K562 (cell line): ENCODE measurements around the gene UBAC2. TPM values are rescaled to one million over a fixed set of nuclear protein-coding genes. Genes with fewer than 3 reads are reported as not detected.

Source experiments
- ATAC-seq: fragments of 200-7000 bp; cut with Tn5 transposase; 3 replicates; pipeline ENCODE4 v1.9.1; 2020; ENCODE audit warnings: moderate library complexity
- BruUV-seq: library from RNA; stranded (reverse); fragments of 400-500 nt; replicated peaks from 2 replicates; lab custom pipeline; 2021; lab: Mats Ljungman, UMichigan
- CTCF ChIA-PET: fragments of 300-600 bp; formaldehyde crosslinking; extraction: SDS; loops from one replicate; lab custom pipeline; 2021; ENCODE audit warnings: low intra/inter-chr PET ratio; lab: Yijun Ruan, JAX
- POLR2A ChIA-PET: fragments of 300-600, 350-650 bp; sonication (Branson Sonifier 250); formaldehyde crosslinking; extraction: SDS; loops from one replicate; lab custom pipeline; 2021; ENCODE audit warnings: antibody characterized with exemption, inconsistent platforms; lab: Yijun Ruan, JAX
- DNase-seq, 4 experiments: peaks; one replicate each; pipeline versions ENCODE4 v3.0.0 to v3.0.0-alpha.2; 2011 to 2018; ENCODE audit warnings: low spot score in 3 of 4, mixed read lengths in 3 of 4; ENCODE audit errors: extremely low read depth in 1 of 4
- FAIRE-seq: peaks from 2 replicates; lab custom pipeline; 2011; peaks lifted over from hg19 to GRCh38; lab: Jason Lieb, UNC
- H2AFZ ChIP-seq: 2 replicates; pipeline ENCODE4 v1.6.0; 2011; ENCODE audit warnings: low read depth, low read length, control low read depth, inconsistent platforms
- H3K27ac ChIP-seq: fragments of 200-600 bp; 3 replicates; pipeline ENCODE4 v1.8.0; 2011; ENCODE audit warnings: low read depth, mild to moderate bottlenecking, control low read depth, inconsistent platforms, low read length, moderate library complexity, mixed read lengths; ENCODE audit errors: extremely low read depth
- H3K27me3 ChIP-seq, 2 experiments: fragments of 300-600 bp in 1 of 2; 2 replicates in 1 of 2; 3 replicates in 1 of 2; pipeline versions ENCODE4 v1.6.0 to v1.8.0; 2011; ENCODE audit warnings: inconsistent platforms in 2 of 2, low read length in 2 of 2, mild to moderate bottlenecking in 1 of 2, mixed read lengths in 1 of 2, moderate library complexity in 1 of 2; ENCODE audit not compliant: control insufficient read depth in 2 of 2, insufficient read depth in 2 of 2
- H3K36me3 ChIP-seq: fragments of 300-600 bp; 3 replicates; pipeline ENCODE4 v1.8.0; 2011; ENCODE audit warnings: mild to moderate bottlenecking, low read length, inconsistent platforms; ENCODE audit not compliant: control insufficient read depth, insufficient read depth
- H3K4me1 ChIP-seq, 2 experiments: fragments of 200-600 bp in 1 of 2; replicated peaks in 1 of 2; 2 replicates in 1 of 2; 3 replicates in 1 of 2; pipeline versions ENCODE4 v1.5.1 to v1.8.0; 2011; ENCODE audit warnings: inconsistent platforms in 2 of 2, low read length in 2 of 2, mild to moderate bottlenecking in 1 of 2, mixed read lengths in 1 of 2, moderate library complexity in 1 of 2; ENCODE audit not compliant: control insufficient read depth in 2 of 2, insufficient read depth in 2 of 2
- H3K4me2 ChIP-seq: 2 replicates; pipeline ENCODE4 v1.6.1; 2011; ENCODE audit warnings: low read length, control low read depth, inconsistent platforms, mixed read lengths; ENCODE audit not compliant: insufficient read depth
- H3K4me3 ChIP-seq: fragments of 200-600 bp; sonication (generic), shearing (Covaris generic); 2 replicates; pipeline ENCODE4 v1.5.1; 2016; ENCODE audit warnings: control low read depth, inconsistent platforms
- H3K79me2 ChIP-seq: fragments of 200-600 bp; 3 replicates; pipeline ENCODE4 v1.8.0; 2011; ENCODE audit warnings: low read length, inconsistent platforms; ENCODE audit not compliant: control insufficient read depth, insufficient read depth
- H3K9ac ChIP-seq, 2 experiments: 2 replicates each; pipeline versions ENCODE4 v1.6.0 to v1.6.1; 2011; ENCODE audit warnings: low read depth in 2 of 2, low read length in 2 of 2, control low read depth in 1 of 2, inconsistent platforms in 1 of 2, mild to moderate bottlenecking in 1 of 2, mixed read lengths in 1 of 2; ENCODE audit not compliant: insufficient read depth in 1 of 2
- H3K9me1 ChIP-seq: one replicate; pipeline ENCODE4 v1.6.0; 2011; ENCODE audit warnings: inconsistent platforms, mild to moderate bottlenecking, low read length, moderate library complexity; ENCODE audit not compliant: control insufficient read depth, insufficient read depth
- H3K9me3 ChIP-seq: replicated peaks from 2 replicates; pipeline ENCODE4 v1.5.1; 2011; ENCODE audit warnings: low read depth, low read length, inconsistent platforms; ENCODE audit not compliant: control insufficient read depth, insufficient read depth
- H4K20me1 ChIP-seq: replicated peaks from 2 replicates; pipeline ENCODE4 v1.6.1; 2011; ENCODE audit warnings: low read length, inconsistent platforms, mixed read lengths; ENCODE audit not compliant: control insufficient read depth, insufficient read depth
- CBX3 ChIP-seq, 2 experiments: IDR thresholded peaks; 1 replicate in 1 of 2; 2 replicates in 1 of 2; pipeline ENCODE4 v1.6.1; 2012; ENCODE audit warnings: inconsistent platforms in 2 of 2, low read length in 2 of 2, borderline replicate concordance in 1 of 2, control low read depth in 1 of 2
- CCNT2 ChIP-seq: IDR thresholded peaks from 2 replicates; pipeline ENCODE4 v1.6.1; 2011; ENCODE audit warnings: borderline replicate concordance, low read depth, mild to moderate bottlenecking, moderate library complexity, mixed read lengths, low read length; ENCODE audit not compliant: insufficient read length; ENCODE audit errors: extremely low read depth
- CHD1 ChIP-seq: fragments of 200-600 bp; sonication (generic); IDR thresholded peaks from one replicate; pipeline ENCODE4 v1.6.1; 2012; ENCODE audit warnings: mild to moderate bottlenecking, moderate library complexity, low read length, inconsistent platforms
- ELF1 ChIP-seq: fragments of 200-800 bp; sonication (Bioruptor generic); IDR thresholded peaks from 2 replicates; pipeline ENCODE4 v1.6.1; 2016; ENCODE audit warnings: missing genetic modification characterization, missing compliant biosample characterization
- FOXJ2 ChIP-seq: fragments of 200-800 bp; sonication (Bioruptor generic); IDR thresholded peaks from 2 replicates; pipeline ENCODE4 v1.6.1; 2016; ENCODE audit warnings: missing genetic modification characterization, missing compliant biosample characterization
- GABPA ChIP-seq: fragments of 200-800 bp; sonication (Bioruptor generic); conservative IDR thresholded peaks from 2 replicates; pipeline ENCODE4 v1.6.1; 2016; ENCODE audit warnings: low read depth, missing genetic modification characterization, missing compliant biosample characterization
- HDAC6 ChIP-seq: IDR thresholded peaks from 2 replicates; pipeline ENCODE4 v1.6.1; 2012; ENCODE audit warnings: low read depth, mild to moderate bottlenecking, control low read depth, inconsistent platforms, low read length, moderate library complexity
- HLTF ChIP-seq: fragments of 450-650 bp; IDR thresholded peaks from 2 replicates; pipeline ENCODE4 v1.6.1; 2016
- ILK ChIP-seq: fragments of 450-650 bp; IDR thresholded peaks from 2 replicates; pipeline ENCODE4 v1.6.1; 2016; ENCODE audit warnings: missing genetic modification characterization, low read depth, mild to moderate bottlenecking, missing compliant biosample characterization, moderate library complexity, borderline replicate concordance
- L3MBTL2 ChIP-seq: fragments of 450-650 bp; IDR thresholded peaks from 2 replicates; pipeline ENCODE4 v1.6.1; 2016; ENCODE audit warnings: mild to moderate bottlenecking, moderate library complexity
- MEF2A ChIP-seq: IDR thresholded peaks from 2 replicates; pipeline ENCODE4 v1.6.1; 2011; ENCODE audit warnings: low read depth, mild to moderate bottlenecking, low read length, moderate library complexity; ENCODE audit not compliant: control insufficient read depth
- PPARD ChIP-seq: fragments of 250-450 bp; sonication (Bioruptor Pico); IDR thresholded peaks from 2 replicates; pipeline ENCODE4 v1.8.0; 2022; ENCODE audit warnings: inconsistent platforms, mild to moderate bottlenecking, moderate library complexity
- PRMT5 ChIP-seq: sonication (generic); formaldehyde crosslinking; IDR thresholded peaks from 2 replicates; pipeline ENCODE4 v1.5.0; 2020; ENCODE audit warnings: missing genetic modification reagents
- SPI1 ChIP-seq: IDR thresholded peaks from 2 replicates; pipeline ENCODE4 v1.6.1; 2011; ENCODE audit warnings: low read depth, low read length, control low read depth, borderline replicate concordance
- TCF7 ChIP-seq: sonication (generic); IDR thresholded peaks from 2 replicates; pipeline ENCODE4 v1.6.1; 2016; ENCODE audit warnings: antibody characterized with exemption, borderline replicate concordance
- WGBS: fragments of 100-300 bp; shearing (Covaris generic); methylation state at CpG from one replicate; pipeline ENCODE4 v1.1.6; 2016; ENCODE audit warnings: low coverage, mixed read lengths; ENCODE audit not compliant: insufficient coverage; ENCODE audit errors: missing lambda C conversion rate; 5-methylcytosine and 5-hydroxymethylcytosine counted together
- in situ Hi-C: fragments of 300-500 bp; cut with MboI; formaldehyde crosslinking; loops from 4 replicates; pipeline ENCODE4 v1.15.0; 2018; ENCODE audit warnings: inconsistent platforms, mixed read lengths
- intact Hi-C: fragments of 100-400 bp; cut with micrococcal nuclease; formaldehyde crosslinking; loops from 2 replicates; pipeline ENCODE4 v1.14.2; 2022
- polyA plus RNA-seq, 8 experiments: library from polyadenylated mRNA; depleted of rRNA in 4 of 8; stranded (reverse) in 5 of 8; unstranded in 3 of 8; fragments of >200 nt; fragmentation: Nextera tagmentation in 2 of 8; fragmentation: Illumina TruSeq in 1 of 8; extraction: Ambion mirVana in 2 of 8; extraction: Trizol in 1 of 8; gene quantifications; 2 replicates each; pipeline versions ENCODE4 v1.2.1 to v1.2.3, GENCODE V29; 2011 to 2014; ENCODE audit warnings: inconsistent platforms in 1 of 8, missing spikeins in 1 of 8
- total RNA-seq, 7 experiments: library from RNA; depleted of rRNA in 6 of 7; stranded (reverse); fragments of >200 nt in 6 of 7; fragmentation: Illumina TruSeq in 2 of 7; extraction: Trizol in 2 of 7; gene quantifications; 2 replicates each; pipeline versions ENCODE4 v1.2.1 to v1.2.3, GENCODE V29; 2011 to 2021; ENCODE audit warnings: low replicate concordance in 1 of 7
- TF ChIP-seq, protein P1 (sequence below), 2 experiments: IDR thresholded peaks; 2 replicates each; pipeline ENCODE4 v1.6.1; 2012; ENCODE audit warnings: improper control_type of control experiment in 2 of 2, low read depth in 2 of 2, low read length in 2 of 2, borderline replicate concordance in 1 of 2
- TF ChIP-seq, protein P2 (sequence below): sonication (generic); formaldehyde crosslinking; IDR thresholded peaks from 2 replicates; pipeline ENCODE4 v1.4.0; 2020; ENCODE audit warnings: mild to moderate bottlenecking, missing genetic modification reagents

The UBAC2 gene
- total and polyA plus RNA-seq, 9 of the 15 experiments (the other 6 are each of a cell fraction or from before 2014, with no cell fraction given), result 6.0 to 84.1 (median 32.3) TPM

DNA sequence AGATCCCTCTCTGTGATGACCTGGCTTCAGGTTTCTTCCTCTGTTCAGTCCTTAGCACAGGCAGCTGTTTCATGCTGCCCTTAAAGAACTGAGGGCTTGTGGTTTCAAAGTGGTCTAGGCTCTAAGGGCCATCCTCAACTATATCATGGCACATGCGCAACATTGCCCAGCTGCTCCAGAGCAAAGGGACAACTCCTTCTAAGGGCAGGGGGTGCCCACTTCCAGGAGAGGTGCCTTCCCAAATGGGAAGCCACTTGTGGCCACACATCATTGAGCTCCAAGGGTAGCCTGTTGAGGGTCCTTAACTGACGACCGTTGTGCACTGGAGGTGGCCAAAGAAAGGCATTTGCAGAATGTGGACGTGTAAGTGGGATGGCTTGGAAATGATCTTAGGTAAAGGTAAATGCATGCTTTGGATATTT lies 99.3 kb downstream of the UBAC2 start (continued):
- no peak for TF ChIP-seq ELF1 (tag)
- TF ChIP-seq L3MBTL2, result no peak
- TF ChIP-seq PRMT5 (CRISPR knock-in tag), result no peak
- TF ChIP-seq, protein P1, sequence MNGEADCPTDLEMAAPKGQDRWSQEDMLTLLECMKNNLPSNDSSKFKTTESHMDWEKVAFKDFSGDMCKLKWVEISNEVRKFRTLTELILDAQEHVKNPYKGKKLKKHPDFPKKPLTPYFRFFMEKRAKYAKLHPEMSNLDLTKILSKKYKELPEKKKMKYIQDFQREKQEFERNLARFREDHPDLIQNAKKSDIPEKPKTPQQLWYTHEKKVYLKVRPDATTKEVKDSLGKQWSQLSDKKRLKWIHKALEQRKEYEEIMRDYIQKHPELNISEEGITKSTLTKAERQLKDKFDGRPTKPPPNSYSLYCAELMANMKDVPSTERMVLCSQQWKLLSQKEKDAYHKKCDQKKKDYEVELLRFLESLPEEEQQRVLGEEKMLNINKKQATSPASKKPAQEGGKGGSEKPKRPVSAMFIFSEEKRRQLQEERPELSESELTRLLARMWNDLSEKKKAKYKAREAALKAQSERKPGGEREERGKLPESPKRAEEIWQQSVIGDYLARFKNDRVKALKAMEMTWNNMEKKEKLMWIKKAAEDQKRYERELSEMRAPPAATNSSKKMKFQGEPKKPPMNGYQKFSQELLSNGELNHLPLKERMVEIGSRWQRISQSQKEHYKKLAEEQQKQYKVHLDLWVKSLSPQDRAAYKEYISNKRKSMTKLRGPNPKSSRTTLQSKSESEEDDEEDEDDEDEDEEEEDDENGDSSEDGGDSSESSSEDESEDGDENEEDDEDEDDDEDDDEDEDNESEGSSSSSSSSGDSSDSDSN (IDR thresholded peaks at IDR 0.05; ENCODE audit: borderline replicate concordance in 1 of 2, low read depth in 2 of 2, low read length in 2 of 2), result no peak
- TF ChIP-seq SPI1, result no peak
- TF ChIP-seq ILK (tag), result no peak

DNA sequence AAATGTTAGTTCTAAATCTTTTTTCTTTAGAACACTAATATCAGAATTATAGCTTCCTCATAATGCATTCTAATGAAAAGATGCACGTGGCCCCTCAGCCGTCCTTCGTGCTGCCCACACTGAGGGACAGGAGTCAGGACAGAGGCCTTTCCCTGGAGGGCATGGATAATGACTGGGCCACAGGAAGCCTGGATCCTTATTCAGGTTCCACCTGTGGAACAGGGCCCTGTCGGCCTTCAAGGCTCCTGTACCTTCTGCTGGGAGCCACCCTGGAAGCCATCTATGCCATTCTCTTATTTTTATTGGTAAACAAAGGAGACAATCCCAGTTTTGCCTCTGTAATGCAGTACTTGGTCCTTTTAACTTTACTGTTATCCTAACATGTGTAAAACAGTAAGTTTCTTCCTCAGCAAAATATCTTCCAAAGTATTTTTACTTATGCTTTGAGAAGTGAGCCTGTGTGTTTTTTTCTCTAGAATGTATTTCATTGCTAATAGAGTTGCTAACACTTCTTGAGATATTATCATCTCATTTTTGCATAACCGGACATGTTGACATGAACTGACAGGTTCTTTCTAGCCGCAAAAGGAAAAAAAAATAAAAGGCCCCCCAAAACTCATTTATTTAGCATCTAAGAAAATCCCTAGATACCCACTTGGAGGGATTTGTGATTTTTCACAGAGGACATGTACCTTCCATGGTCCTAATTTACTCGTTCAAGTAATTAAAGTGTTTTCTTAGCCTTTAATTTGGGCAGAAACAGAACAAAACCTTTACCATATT lies 100.6 kb downstream of the UBAC2 start:
- Histone ChIP-seq H4K20me1 (no peaks in the 10 kb centered on the region), H3K27me3 (no peaks in the 10 kb centered on the region), H3K4me1 (peaks cover 3 to 7% of the 10 kb centered on the region in 2 experiments; a peak in 4 of 5 replicates), H3K4me2 (no peak overlapping the region), H3K9ac (no peak overlapping the region), H3K79me2 (peaks cover 17% of the 10 kb centered on the region), H2AFZ (no peak overlapping the region), H3K9me3 (no peaks in the 10 kb centered on the region), H3K9me1 (no peaks in the 10 kb centered on the region), H3K36me3 (peaks cover 13% of the 10 kb centered on the region; the same call in 1 of the 3 replicates), H3K27ac (no peak overlapping the region), H3K4me3 (no peak overlapping the region)
- POLR2A ChIA-PET, result interaction anchor here (0.6 to 0.9 kb wide), 2 partner anchors 9 to 331 kb away, joined by 3 read pairs; no protein-coding TSS in a partner anchor
- CTCF ChIA-PET, result no interaction called here
- no peak for FAIRE-seq
- in situ Hi-C loops, result no loop called here
- ATAC-seq, result no peak
- intact Hi-C loops, result no loop called here
- WGBS, result 76% methylated on average over 7 of the region's 7 CpGs
- no TSS peak for BruUV-seq
- no peak for DNase-seq
- no peak for TF ChIP-seq CCNT2
- no peak for TF ChIP-seq PPARD
- no peak for TF ChIP-seq CHD1
- TF ChIP-seq GABPA, result no peak
- TF ChIP-seq TCF7, result no peak
- no peak for TF ChIP-seq FOXJ2 (tag)
- no peak for TF ChIP-seq MEF2A
- TF ChIP-seq, protein P2, sequence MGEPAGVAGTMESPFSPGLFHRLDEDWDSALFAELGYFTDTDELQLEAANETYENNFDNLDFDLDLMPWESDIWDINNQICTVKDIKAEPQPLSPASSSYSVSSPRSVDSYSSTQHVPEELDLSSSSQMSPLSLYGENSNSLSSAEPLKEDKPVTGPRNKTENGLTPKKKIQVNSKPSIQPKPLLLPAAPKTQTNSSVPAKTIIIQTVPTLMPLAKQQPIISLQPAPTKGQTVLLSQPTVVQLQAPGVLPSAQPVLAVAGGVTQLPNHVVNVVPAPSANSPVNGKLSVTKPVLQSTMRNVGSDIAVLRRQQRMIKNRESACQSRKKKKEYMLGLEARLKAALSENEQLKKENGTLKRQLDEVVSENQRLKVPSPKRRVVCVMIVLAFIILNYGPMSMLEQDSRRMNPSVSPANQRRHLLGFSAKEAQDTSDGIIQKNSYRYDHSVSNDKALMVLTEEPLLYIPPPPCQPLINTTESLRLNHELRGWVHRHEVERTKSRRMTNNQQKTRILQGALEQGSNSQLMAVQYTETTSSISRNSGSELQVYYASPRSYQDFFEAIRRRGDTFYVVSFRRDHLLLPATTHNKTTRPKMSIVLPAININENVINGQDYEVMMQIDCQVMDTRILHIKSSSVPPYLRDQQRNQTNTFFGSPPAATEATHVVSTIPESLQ (CRISPR knock-in tag), result no peak
- TF ChIP-seq HLTF, result no peak
- no peak for TF ChIP-seq CBX3 (IDR thresholded peaks at IDR 0.05; ENCODE audit: borderline replicate concordance in 1 of 2, low read length in 2 of 2)
- TF ChIP-seq HDAC6, result no peak
